Lower lobe of right lung (tissue), 2 donors: Measurements from ENCODE around the gene ARPC3. TPM values are rescaled to one million over a fixed set of nuclear protein-coding genes. Genes with fewer than 3 reads are reported as not detected.

Experiments
- ATAC-seq, 2 donors: fragments of 200-7000 bp; cut with Tn5 transposase; one replicate each; pipeline ENCODE4 v1.9.1; 2020 to 2022; ENCODE audit warnings: mild to moderate bottlenecking in 2 of 2, moderate library complexity in 2 of 2
- DNase-seq: peaks from one replicate; pipeline ENCODE4 v3.0.0-alpha.2; 2020
- H3K27ac ChIP-seq: fragments of 200-600 bp; one replicate; pipeline ENCODE4 v1.8.0; 2022
- H3K27me3 ChIP-seq: fragments of 200-600 bp; one replicate; pipeline ENCODE4 v1.8.0; 2022; ENCODE audit warnings: low read depth
- H3K36me3 ChIP-seq: fragments of 200-600 bp; one replicate; pipeline ENCODE4 v1.8.0; 2022; ENCODE audit warnings: mild to moderate bottlenecking
- H3K4me1 ChIP-seq: fragments of 200-600 bp; one replicate; pipeline ENCODE4 v1.8.0; 2022
- H3K4me3 ChIP-seq: fragments of 200-600 bp; one replicate; pipeline ENCODE4 v1.8.0; 2022; ENCODE audit warnings: mild to moderate bottlenecking
- H3K9me3 ChIP-seq: fragments of 200-600 bp; one replicate; pipeline ENCODE4 v1.8.0; 2022
- intact Hi-C: fragments of 100-400 bp; cut with DNase I; formaldehyde crosslinking; loops from one replicate; pipeline ENCODE4 v1.11.0; 2022
- long read RNA-seq: library from polyadenylated mRNA; unstranded; transcript quantifications from one replicate; pipeline ENCODE4 v2.0.0, GENCODE V29; 2021
- total RNA-seq: library from RNA; stranded (reverse); fragmentation: NEBNext Ultra II Directional; extraction: Animal tissue kit (Norgen Biotek cat#: 25700); gene quantifications from one replicate; pipeline ENCODE4 v1.2.1, GENCODE V29; 2021
- TF ChIP-seq, protein P1 (sequence below): fragments of 200-600 bp; IDR thresholded peaks from one replicate; pipeline ENCODE4 v1.8.0; 2022; ENCODE audit warnings: antibody characterized with exemption, mild to moderate bottlenecking
- donor health status: DM: no; HTN: yes; CAD: no; lungs with severe emphysema.

Gene ARPC3
- total RNA-seq, result 276 TPM
- long read RNA-seq, transcript ARPC3-201 (7 exons, 1,014 nt), result major isoform, 134 of 151 reads
- long read RNA-seq, partial matches to known transcripts, result 3 of 151 reads
- long read RNA-seq, other reads (novel, unspliced or antisense), result 11 of 151 reads

DNA sequence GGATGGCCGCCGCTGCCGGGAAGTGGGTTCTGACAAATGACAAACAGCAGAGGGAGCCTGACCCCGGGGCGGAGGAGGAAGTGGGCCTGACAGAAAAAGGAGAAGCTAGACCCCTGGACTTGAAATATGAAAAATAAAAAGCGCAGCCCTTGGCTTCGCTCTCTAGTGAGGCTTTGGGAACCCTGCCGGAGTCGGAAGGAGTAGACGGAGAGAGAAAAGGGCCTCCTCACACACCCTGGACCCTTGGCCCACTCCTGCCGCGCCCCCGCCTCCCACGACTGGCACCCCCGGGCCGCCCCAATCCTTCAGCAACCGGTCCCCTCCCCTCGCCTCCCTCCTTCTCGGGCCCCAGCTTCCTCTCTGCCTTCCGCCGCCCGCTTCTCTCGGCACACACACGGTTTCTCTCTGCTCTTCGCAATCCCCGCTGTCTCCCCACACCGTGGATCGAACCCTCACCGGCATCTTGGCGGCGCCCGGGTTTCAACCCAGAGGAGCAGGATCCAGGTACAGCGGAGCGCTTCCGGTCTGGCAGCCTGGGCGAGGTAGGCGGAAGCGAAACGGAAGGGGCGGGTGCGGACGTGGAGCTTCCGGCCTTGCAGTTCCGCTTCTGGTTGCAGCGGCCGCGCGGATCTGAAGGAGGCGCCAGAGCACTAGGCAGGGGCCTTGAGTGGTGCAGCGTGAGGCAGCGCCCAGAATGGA, at the start of gene ARPC3:
Gene ARPC3, minus strand, starts transcription at position 539 of the 699 bp plus-strand sequence. Its CDS starts 77 bp downstream, at position 462.
- Histone ChIP-seq H3K4me3 (peak within 1 kb of the TSS; percentile 90), H3K9me3 (no peaks in the 10 kb centered on the region), H3K4me1 (peaks cover 32% of the 10 kb centered on the region), H3K27ac (peak within 1 kb of the TSS; percentile 98), H3K36me3 (peaks cover 48% of the 10 kb centered on the region), H3K27me3 (no peaks in the 10 kb centered on the region)
- intact Hi-C loops, result no loop called here
- DNase-seq, result peak; percentile 97
- TF ChIP-seq, protein P1, sequence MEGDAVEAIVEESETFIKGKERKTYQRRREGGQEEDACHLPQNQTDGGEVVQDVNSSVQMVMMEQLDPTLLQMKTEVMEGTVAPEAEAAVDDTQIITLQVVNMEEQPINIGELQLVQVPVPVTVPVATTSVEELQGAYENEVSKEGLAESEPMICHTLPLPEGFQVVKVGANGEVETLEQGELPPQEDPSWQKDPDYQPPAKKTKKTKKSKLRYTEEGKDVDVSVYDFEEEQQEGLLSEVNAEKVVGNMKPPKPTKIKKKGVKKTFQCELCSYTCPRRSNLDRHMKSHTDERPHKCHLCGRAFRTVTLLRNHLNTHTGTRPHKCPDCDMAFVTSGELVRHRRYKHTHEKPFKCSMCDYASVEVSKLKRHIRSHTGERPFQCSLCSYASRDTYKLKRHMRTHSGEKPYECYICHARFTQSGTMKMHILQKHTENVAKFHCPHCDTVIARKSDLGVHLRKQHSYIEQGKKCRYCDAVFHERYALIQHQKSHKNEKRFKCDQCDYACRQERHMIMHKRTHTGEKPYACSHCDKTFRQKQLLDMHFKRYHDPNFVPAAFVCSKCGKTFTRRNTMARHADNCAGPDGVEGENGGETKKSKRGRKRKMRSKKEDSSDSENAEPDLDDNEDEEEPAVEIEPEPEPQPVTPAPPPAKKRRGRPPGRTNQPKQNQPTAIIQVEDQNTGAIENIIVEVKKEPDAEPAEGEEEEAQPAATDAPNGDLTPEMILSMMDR, result peak; percentile 88
- ATAC-seq, result peak; percentile 99

DNA sequence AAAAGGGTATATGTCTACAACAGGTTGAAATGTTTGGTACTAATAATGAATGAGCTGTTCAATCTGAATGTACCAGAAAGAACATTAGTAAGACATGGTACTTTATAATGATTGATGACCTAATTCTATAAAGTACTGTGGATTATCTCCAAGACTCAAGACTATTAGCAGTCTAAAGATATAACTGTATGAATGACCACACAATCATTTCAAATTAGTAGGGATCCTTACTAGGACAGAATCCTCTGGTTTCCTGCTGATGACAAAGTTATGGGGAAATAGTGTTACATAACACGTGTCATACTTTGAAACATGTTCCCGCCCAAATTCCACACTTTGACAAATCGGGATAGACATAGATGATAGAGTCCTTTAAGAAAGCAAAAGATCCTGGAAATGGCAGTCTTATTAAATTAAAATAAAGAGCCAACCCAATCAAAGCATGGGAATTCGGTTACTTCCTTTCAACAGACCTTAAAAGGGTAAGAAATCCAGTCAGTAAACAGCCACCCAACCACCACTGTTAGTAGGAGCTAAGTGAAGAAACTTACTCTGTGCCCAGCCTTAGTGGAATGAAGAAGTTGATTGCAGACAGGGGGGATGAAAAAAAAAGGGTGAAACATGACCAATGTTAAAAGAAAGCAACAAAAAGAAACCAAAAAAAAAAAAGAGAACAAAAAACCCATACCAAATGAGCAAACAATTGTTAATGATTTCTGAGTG, 49.0 kb upstream of the ARPC3 start:
- Histone ChIP-seq H3K4me1 (peaks cover 39% of the 10 kb centered on the region), H3K9me3 (no peaks in the 10 kb centered on the region), H3K27ac (no peak overlapping the region), H3K4me3 (no peak overlapping the region), H3K27me3 (no peaks in the 10 kb centered on the region), H3K36me3 (peaks cover 22% of the 10 kb centered on the region)
- DNase-seq (no peak), ATAC-seq (no peak)
- intact Hi-C loops, result no loop called here
- TF ChIP-seq, protein P1, result no peak

GRCh38 chr12:110475426-110475825, 25.3 kb upstream of the ARPC3 start:
- no peak overlapping the region for H3K4me3 ChIP-seq
- no peaks in the 10 kb centered on the region for H3K4me1 ChIP-seq
- intact Hi-C loops, result no loop called here
- TF ChIP-seq, protein P1, result no peak
- no peak for ATAC-seq
- H3K27ac ChIP-seq, result no peak overlapping the region
- no peaks in the 10 kb centered on the region for H3K9me3 ChIP-seq
- H3K36me3 ChIP-seq, result peaks cover 2% of the 10 kb centered on the region
- no peak for DNase-seq
- no peaks in the 10 kb centered on the region for H3K27me3 ChIP-seq

GRCh38 chr12:110468214-110469048, 18.3 kb upstream of the ARPC3 start, which contains the start of the genes FAM216A and GPN3:
Gene FAM216A (plus strand): TSS chr12:110468845. CDS start chr12:110468876, 31 bp downstream.
Gene GPN3 (minus strand): TSS chr12:110468257. CDS start chr12:110468203, 54 bp downstream.
- DNase-seq (peak; percentile 96), ATAC-seq (peak; percentile 97)
- Histone ChIP-seq H3K27ac (peak within 1 kb of the TSS; percentile 93), H3K27me3 (no peaks in the 10 kb centered on the region), H3K4me1 (peaks cover 24% of the 10 kb centered on the region), H3K4me3 (peak within 1 kb of the TSS; percentile 95), H3K9me3 (no peaks in the 10 kb centered on the region), H3K36me3 (peaks cover 23% of the 10 kb centered on the region)
- intact Hi-C loops, result no loop called here
- TF ChIP-seq, protein P1, result no peak

- TF ChIP-seq, protein P1, result no peak
- H3K36me3 ChIP-seq, result peaks cover 27% of the 10 kb centered on the region
- DNase-seq (no peak), ATAC-seq (no peak)
- peak overlapping the region; percentile 93 for H3K27ac ChIP-seq
- H3K9me3 ChIP-seq, result no peaks in the 10 kb centered on the region
- peak overlapping the region; percentile 95 for H3K4me3 ChIP-seq
- H3K27me3 ChIP-seq, result no peaks in the 10 kb centered on the region
- peaks cover 24% of the 10 kb centered on the region for H3K4me1 ChIP-seq
- intact Hi-C loops, result no loop called here
Observed at GRCh38 chr12:110467847-110468213, 17.7 kb upstream of the ARPC3 start.
